ENCODE results near the gene NCAPG.

The NCAPG gene

DNA sequence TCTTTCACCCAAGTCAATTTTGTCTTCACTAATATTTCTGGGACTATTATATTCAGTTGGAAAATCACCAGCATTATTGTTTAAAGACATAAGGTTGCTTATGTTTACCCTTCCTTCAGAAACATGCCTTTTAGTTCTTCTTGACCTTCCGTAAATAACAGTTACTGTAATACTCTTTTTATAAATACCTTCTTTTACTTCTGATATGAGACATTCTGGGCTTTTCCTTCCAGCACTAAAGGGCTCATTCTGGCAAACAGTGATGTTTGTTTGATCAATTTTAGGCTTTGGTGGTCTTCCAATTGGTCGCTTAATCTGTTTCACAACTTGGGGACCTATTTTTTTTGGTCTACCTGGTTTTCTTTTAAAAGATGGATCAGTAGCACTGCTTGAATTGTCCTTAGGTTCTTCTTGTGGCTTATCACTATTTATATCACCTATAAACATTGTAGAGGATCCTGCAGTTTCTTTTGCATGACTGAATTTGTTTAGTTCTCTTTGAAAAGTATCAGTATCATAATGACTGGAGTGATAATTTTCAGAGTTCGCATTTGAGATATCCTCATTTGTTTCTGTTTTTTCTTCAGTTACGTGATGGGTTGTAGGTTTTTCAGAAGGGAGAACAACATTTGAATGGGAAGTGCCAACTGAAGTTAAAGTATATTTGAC lies 64.8 kb downstream of the NCAPG start:
- DNase-seq, result no peak

DNA sequence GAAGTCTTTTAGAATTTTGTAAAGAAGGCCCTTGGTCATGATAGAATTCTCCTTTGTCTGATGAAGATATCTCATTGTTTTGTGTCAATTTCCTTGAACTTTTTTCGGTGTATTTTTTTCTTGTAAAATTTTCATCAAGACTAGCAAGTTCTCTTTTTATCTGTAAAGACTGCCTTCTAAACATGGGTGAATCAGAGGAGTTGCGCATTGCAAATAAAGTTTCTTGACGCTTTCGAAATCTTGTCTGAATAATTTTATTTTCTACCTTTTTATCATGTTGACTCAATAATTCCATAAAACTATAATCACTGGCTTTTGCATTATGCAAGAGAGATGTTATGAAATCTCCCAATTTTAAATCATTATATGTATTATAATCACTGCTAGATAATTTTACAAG lies 66.2 kb downstream of the NCAPG start:
- DNase-seq, result no peak

DNA sequence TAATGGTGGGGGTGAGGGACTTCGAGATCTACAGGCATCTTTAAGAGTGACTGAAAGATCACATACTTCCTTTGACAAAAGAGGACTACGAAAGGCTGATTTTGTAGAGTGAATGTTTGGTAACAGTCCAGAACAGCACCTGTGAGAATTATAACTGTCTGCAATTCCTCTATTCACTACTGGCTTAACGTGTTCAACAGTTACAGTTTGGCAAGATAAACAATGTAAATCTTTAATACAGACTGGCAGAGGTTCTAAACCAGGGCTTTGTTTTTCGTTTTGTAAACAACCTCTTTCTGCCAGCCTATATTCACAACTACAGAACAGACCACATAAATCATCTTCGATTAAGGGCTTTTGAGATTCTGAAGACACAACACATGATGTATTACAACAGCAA lies 66.9 kb downstream of the NCAPG start:
- DNase-seq, result peak; percentile 0

- DNase-seq, result no peak
Observed at GRCh38 chr4:17884063-17884462, 73.3 kb downstream of the NCAPG start.

- no peak for DNase-seq
Observed at GRCh38 chr4:17884511-17884910, 73.7 kb downstream of the NCAPG start.

DNA sequence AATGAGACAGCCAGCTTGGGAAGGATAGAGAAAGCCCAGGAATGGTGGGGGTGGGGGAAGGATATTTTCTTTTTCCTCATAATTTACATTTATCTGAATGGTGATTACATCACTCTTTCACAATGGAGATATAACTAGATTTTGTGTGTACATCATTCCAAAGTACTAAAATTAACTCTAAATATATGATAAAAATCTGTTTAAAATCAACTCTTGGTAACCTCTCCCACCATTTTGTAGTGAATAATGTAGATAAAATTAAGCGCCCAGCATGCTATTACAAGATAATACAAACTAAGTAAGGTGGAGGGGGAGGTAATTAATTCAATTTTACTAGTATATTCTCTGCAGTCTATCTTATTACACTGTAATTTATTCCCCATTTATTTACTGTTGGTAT lies 78.9 kb downstream of the NCAPG start:
- DNase-seq, result no peak

DNA sequence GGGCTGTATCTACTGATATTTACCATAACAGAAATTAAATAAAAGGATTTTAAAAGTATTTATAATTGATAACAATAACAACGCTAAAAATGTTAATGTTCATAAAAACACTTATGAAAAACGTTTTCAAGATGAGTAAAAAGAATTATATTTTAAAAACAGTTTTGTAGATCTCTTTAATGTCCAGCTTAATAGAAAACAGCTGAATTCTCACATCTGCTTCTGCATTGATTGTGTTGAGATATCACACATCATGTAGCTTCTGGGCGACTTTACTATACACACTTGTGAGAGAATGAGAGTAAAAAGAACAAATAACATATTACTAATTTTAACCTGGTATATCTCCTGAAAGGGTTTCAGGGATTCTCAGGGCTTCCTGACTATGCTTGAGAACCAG lies 83.6 kb downstream of the NCAPG start:
- DNase-seq, result no peak

All from NCI-H510A treated with DMSO at 0.1 percent for 48 hours (cell line).